K562 (cell line): ENCODE data around the gene COX6B2. TPM values are rescaled to one million over a fixed set of nuclear protein-coding genes. Genes with fewer than 3 reads are reported as not detected.
A peak's percentile ranks its signal among the peaks of the same experiment; 100 is the strongest.

Experiments
- NR2C2 ChIP-seq, 2 experiments: fragments of 200-800 bp in 1 of 2; sonication (Bioruptor generic) in 1 of 2; sonication (generic) in 1 of 2; formaldehyde crosslinking in 1 of 2; IDR thresholded peaks; 2 replicates each; pipeline versions ENCODE4 v1.6.1 to v1.8.0; 2016 to 2022; ENCODE audit warnings: mild to moderate bottlenecking in 1 of 2, missing compliant biosample characterization in 1 of 2, missing genetic modification characterization in 1 of 2, missing genetic modification reagents in 1 of 2
- PHF20 ChIP-seq: fragments of 450-650 bp; IDR thresholded peaks from 2 replicates; pipeline ENCODE4 v1.6.1; 2018; ENCODE audit not compliant: partially characterized antibody
- POLR2G ChIP-seq: fragments of 200-400 bp; formaldehyde crosslinking; IDR thresholded peaks from 2 replicates; pipeline ENCODE4 v1.6.1; 2017; ENCODE audit warnings: low read depth, mild to moderate bottlenecking, antibody characterized with exemption, low read length, moderate library complexity
- PPARD ChIP-seq: fragments of 250-450 bp; sonication (Bioruptor Pico); IDR thresholded peaks from 2 replicates; pipeline ENCODE4 v1.8.0; 2022; ENCODE audit warnings: inconsistent platforms, mild to moderate bottlenecking, moderate library complexity
- RBM34 ChIP-seq: fragments of 200-400 bp; formaldehyde crosslinking; IDR thresholded peaks from 2 replicates; pipeline ENCODE4 v1.6.1; 2018; ENCODE audit warnings: low read length, borderline replicate concordance; ENCODE audit not compliant: insufficient read depth
- TAF1 ChIP-seq: IDR thresholded peaks from 2 replicates; pipeline ENCODE4 v1.6.1; 2011; ENCODE audit warnings: mild to moderate bottlenecking, low read length, moderate library complexity; ENCODE audit not compliant: insufficient read depth, control insufficient read depth, severe bottlenecking; ENCODE audit errors: extremely low read depth
- ZNF280A ChIP-seq: fragments of 450-650 bp; IDR thresholded peaks from 2 replicates; pipeline ENCODE4 v1.6.1; 2018; ENCODE audit warnings: mild to moderate bottlenecking, low read depth; ENCODE audit not compliant: partially characterized antibody
- ZNF766 ChIP-seq: fragments of 200-800 bp; sonication (Bioruptor generic); conservative IDR thresholded peaks from 2 replicates; pipeline ENCODE4 v1.6.1; 2016; ENCODE audit warnings: missing genetic modification characterization, missing compliant biosample characterization
- polyA plus RNA-seq, 8 experiments: library from polyadenylated mRNA; depleted of rRNA in 4 of 8; stranded (reverse) in 5 of 8; unstranded in 3 of 8; fragments of >200 nt; fragmentation: Nextera tagmentation in 2 of 8; fragmentation: Illumina TruSeq in 1 of 8; extraction: Ambion mirVana in 2 of 8; extraction: Trizol in 1 of 8; gene quantifications; 2 replicates each; pipeline versions ENCODE4 v1.2.1 to v1.2.3, GENCODE V29; 2011 to 2014; ENCODE audit warnings: inconsistent platforms in 1 of 8, missing spikeins in 1 of 8
- total RNA-seq, 7 experiments: library from RNA; depleted of rRNA in 6 of 7; stranded (reverse); fragments of >200 nt in 6 of 7; fragmentation: Illumina TruSeq in 2 of 7; extraction: Trizol in 2 of 7; gene quantifications; 2 replicates each; pipeline versions ENCODE4 v1.2.1 to v1.2.3, GENCODE V29; 2011 to 2021; ENCODE audit warnings: low replicate concordance in 1 of 7
- TF ChIP-seq, protein P1 (sequence below): fragments of 250-450 bp; sonication (Bioruptor Pico); IDR thresholded peaks from 2 replicates; pipeline ENCODE4 v1.8.0; 2021; ENCODE audit warnings: mild to moderate bottlenecking, moderate library complexity
- TF ChIP-seq, protein P2 (sequence below): fragments of 250-450 bp; sonication (Bioruptor Pico); IDR thresholded peaks from 2 replicates; pipeline ENCODE4 v1.8.0; 2022; ENCODE audit warnings: inconsistent platforms
- TF ChIP-seq, protein P3 (sequence below): fragments of 450-650 bp; IDR thresholded peaks from 2 replicates; pipeline ENCODE4 v1.6.1; 2017; ENCODE audit warnings: mild to moderate bottlenecking, moderate library complexity

Gene COX6B2
- total and polyA plus RNA-seq, 9 of the 15 experiments (the other 6 are each of a cell fraction or from before 2014, with no cell fraction given) = 0.40 to 2.5 (median 0.83) TPM

DNA sequence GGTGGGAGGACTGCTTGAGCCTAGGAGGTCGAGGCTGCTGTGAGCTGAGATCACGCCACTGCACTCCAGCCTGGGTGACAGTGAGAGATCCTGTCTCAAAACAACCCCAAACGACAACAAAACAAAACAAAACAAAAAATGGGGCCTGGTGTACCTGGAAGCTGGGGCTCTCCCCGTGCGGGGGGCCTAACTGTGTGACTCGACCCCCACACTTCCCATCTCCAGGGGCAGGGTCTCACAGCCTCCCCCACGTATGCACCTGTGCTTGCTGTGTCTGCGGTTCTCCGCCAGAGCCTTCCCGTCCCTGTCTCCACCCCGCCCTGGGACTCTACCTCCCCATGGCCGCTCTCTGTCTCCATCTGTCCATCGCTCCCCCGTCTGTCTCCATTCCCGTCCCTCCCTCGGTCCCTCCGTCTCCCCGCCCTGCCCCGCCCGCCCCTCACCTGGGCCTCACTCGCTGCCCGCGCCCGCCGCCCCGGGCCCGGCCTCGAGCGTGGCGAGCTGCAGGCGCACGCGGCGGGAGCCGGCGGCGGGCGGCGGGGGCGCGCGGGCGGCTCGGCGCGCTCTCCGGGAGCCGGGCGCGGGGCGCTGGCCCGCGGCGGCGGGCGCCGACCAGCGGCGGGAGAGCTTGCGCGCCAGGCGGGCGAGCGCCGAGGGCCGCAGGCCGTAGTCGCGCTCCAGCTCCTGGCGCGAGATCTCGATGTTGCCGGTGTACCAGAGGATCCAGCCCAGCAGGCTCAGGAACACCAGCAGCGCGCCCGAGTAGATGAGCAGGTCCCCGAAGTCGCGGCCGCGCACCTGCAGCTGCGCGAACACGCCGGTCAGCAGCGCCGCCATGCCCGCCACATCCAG is 29.0 kb upstream of the COX6B2 start (continued):
- no peak for TF ChIP-seq ZNF280A
- peak; percentile 83 for TF ChIP-seq POLR2G
- TF ChIP-seq NR2C2 (CRISPR knock-in tag; IDR thresholded peaks at IDR 0.05) = 0 out of 2 replicates have a peak, but pooled peaks have one; percentile 45
- TF ChIP-seq NR2C2 (tag; IDR thresholded peaks at IDR 0.05) = no peak
- no peak for TF ChIP-seq PPARD (CRISPR knock-in tag)
- TF ChIP-seq, protein P1, sequence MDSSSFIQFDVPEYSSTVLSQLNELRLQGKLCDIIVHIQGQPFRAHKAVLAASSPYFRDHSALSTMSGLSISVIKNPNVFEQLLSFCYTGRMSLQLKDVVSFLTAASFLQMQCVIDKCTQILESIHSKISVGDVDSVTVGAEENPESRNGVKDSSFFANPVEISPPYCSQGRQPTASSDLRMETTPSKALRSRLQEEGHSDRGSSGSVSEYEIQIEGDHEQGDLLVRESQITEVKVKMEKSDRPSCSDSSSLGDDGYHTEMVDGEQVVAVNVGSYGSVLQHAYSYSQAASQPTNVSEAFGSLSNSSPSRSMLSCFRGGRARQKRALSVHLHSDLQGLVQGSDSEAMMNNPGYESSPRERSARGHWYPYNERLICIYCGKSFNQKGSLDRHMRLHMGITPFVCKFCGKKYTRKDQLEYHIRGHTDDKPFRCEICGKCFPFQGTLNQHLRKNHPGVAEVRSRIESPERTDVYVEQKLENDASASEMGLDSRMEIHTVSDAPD (CRISPR knock-in tag) = no peak
- 0 out of 2 replicates have a peak, but pooled peaks have one; percentile 15 for TF ChIP-seq ZNF766
- TF ChIP-seq TAF1 = no peak
- no peak for TF ChIP-seq PHF20
- TF ChIP-seq, protein P2, sequence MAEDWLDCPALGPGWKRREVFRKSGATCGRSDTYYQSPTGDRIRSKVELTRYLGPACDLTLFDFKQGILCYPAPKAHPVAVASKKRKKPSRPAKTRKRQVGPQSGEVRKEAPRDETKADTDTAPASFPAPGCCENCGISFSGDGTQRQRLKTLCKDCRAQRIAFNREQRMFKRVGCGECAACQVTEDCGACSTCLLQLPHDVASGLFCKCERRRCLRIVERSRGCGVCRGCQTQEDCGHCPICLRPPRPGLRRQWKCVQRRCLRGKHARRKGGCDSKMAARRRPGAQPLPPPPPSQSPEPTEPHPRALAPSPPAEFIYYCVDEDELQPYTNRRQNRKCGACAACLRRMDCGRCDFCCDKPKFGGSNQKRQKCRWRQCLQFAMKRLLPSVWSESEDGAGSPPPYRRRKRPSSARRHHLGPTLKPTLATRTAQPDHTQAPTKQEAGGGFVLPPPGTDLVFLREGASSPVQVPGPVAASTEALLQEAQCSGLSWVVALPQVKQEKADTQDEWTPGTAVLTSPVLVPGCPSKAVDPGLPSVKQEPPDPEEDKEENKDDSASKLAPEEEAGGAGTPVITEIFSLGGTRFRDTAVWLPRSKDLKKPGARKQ (CRISPR knock-in tag) = no peak
- TF ChIP-seq, protein P3, sequence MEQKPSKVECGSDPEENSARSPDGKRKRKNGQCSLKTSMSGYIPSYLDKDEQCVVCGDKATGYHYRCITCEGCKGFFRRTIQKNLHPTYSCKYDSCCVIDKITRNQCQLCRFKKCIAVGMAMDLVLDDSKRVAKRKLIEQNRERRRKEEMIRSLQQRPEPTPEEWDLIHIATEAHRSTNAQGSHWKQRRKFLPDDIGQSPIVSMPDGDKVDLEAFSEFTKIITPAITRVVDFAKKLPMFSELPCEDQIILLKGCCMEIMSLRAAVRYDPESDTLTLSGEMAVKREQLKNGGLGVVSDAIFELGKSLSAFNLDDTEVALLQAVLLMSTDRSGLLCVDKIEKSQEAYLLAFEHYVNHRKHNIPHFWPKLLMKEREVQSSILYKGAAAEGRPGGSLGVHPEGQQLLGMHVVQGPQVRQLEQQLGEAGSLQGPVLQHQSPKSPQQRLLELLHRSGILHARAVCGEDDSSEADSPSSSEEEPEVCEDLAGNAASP = no peak
- TF ChIP-seq RBM34 = no peak
